SK-N-SH treated with all-trans-retinoic acid at 6 μM for 48 hours (cell line): ENCODE results near the gene APBB1IP.

Experiments
- ARNTL ChIP-seq: fragments of 450-650 bp; formaldehyde crosslinking; IDR thresholded peaks from 2 replicates; pipeline ENCODE4 v1.5.0; 2020; ENCODE audit warnings: low read depth, mild to moderate bottlenecking, moderate library complexity, borderline replicate concordance
- BACH2 ChIP-seq: fragments of 250-450 bp; sonication (Bioruptor Pico); IDR thresholded peaks from 2 replicates; pipeline ENCODE4 v1.9.0; 2021; ENCODE audit warnings: mild to moderate bottlenecking, borderline replicate concordance
- RARB ChIP-seq: fragments of 250-450 bp; sonication (Bioruptor Pico); IDR thresholded peaks from 2 replicates; pipeline ENCODE4 v1.8.0; 2021; ENCODE audit warnings: mild to moderate bottlenecking, moderate library complexity
- TCF4 ChIP-seq: fragments of 250-450 bp; sonication (Bioruptor Pico); IDR thresholded peaks from 2 replicates; pipeline ENCODE4 v1.8.0; 2021; ENCODE audit warnings: mild to moderate bottlenecking, moderate library complexity, borderline replicate concordance
- ZFP3 ChIP-seq: fragments of 250-450 bp; sonication (Bioruptor Pico); IDR thresholded peaks from 2 replicates; pipeline ENCODE4 v1.5.0; 2020; ENCODE audit warnings: mild to moderate bottlenecking, moderate library complexity
- ZFP30 ChIP-seq: fragments of 450-650 bp; formaldehyde crosslinking; IDR thresholded peaks from 2 replicates; pipeline ENCODE4 v1.5.0; 2022; ENCODE audit warnings: mild to moderate bottlenecking, moderate library complexity
- ZNF70 ChIP-seq: fragments of 450-650 bp; formaldehyde crosslinking; IDR thresholded peaks from 2 replicates; pipeline ENCODE4 v1.5.0; 2020; ENCODE audit warnings: mild to moderate bottlenecking, moderate library complexity

DNA sequence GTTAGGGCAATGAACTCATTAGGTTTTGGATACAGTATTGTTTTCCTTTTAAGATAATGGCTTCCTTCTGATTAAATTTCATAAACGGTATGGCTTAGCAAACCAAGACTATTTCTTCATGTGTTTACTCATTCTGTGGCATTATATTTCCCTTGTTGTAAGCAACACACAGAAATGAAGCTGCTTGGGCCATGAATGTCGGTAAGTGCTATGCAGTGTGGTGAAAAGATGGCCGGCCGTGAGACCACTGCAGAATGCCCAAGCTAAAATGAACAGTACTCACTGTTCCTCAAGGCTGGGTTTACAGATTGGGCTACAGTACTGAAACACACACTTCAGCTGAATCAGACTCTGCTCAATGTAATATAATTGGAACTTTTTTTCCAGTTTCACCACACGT is 8.1 kb downstream of the APBB1IP start:
- no peak for TF ChIP-seq BACH2 (CRISPR knock-in tag)
- no peak for TF ChIP-seq ARNTL (CRISPR knock-in tag)
- no peak for TF ChIP-seq ZFP30 (CRISPR knock-in tag)
- TF ChIP-seq ZFP3 (CRISPR knock-in tag), result no peak
- no peak for TF ChIP-seq ZNF70 (CRISPR knock-in tag)
- TF ChIP-seq RARB, result no peak
- TF ChIP-seq TCF4 (CRISPR knock-in tag), result no peak
